ENCODE results near the gene CKMT2. TPM values are rescaled to one million over a fixed set of nuclear protein-coding genes. Genes with fewer than 3 reads are reported as not detected.
A peak's percentile ranks its signal among the peaks of the same experiment; 100 is the strongest.

Gene CKMT2
- total RNA-seq, 4 donors from 2014 or later, result 2.1 TPM; not detected in 3

DNA sequence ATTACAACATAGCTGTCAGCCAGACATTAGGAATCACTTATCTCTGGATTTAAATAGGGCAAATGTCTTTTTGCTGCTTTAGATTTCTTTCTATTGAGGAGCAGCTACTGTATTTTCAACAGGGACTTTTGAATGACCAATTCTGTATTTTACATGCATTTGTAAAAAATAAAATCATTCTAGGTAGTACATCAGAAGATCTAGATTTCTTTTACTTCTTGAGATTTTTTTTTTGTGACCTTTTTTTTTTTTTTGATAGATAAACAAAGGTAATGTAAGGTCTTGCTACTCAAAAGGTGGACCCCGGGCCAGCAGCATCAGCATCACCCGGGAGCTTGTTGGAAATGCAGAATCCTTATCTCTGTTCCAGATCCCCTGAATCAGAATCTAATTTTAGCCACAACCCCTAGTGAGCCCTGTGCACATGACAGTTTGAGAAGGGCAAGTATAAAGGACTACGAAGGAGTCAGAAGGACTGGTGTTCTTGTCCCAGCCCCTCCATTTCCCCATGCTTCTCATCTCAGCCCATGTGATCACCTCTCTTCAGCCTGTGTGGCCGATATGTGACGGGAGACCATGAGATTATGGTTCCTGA is 37.7 kb upstream of the CKMT2 start:
- H3K27ac ChIP-seq, result no peak overlapping the region

DNA sequence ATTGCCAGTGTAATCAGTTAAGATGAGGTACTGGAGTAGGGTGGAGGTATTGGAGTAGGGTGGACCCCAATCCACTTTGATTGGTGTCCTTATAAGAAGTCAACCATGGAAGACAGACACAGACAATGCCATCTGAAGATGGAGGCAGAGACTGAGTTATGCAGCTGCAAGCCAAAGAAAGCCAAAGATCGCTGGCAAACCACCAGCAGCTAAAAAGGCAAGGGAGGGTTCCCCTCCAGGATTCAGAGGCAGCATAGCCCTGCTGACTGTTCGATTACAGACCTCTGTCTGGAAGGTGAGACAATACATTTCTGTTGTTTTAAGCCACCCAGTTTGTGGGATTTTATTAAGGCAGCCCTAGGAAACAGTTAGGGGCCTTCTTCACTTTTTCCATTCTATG is 30.5 kb upstream of the CKMT2 start:
- intact Hi-C loops (cut with DNase I), result no loop called here

More for the DNA sequence above, 37.7 kb upstream of the CKMT2 start:
- H3K4me1 ChIP-seq, result peaks cover 0 to 11% (median 0%) of the 10 kb centered on the region in 3 donors
- DNase-seq, result no peak
- intact Hi-C loops (cut with DNase I), result loop anchor here (10.0 kb wide), 1 partner anchor 99 kb away; no protein-coding TSS in a partner anchor
- TF ChIP-seq POLR2A (IDR thresholded peaks at IDR 0.05), result no peak
- TF ChIP-seq, protein P1, sequence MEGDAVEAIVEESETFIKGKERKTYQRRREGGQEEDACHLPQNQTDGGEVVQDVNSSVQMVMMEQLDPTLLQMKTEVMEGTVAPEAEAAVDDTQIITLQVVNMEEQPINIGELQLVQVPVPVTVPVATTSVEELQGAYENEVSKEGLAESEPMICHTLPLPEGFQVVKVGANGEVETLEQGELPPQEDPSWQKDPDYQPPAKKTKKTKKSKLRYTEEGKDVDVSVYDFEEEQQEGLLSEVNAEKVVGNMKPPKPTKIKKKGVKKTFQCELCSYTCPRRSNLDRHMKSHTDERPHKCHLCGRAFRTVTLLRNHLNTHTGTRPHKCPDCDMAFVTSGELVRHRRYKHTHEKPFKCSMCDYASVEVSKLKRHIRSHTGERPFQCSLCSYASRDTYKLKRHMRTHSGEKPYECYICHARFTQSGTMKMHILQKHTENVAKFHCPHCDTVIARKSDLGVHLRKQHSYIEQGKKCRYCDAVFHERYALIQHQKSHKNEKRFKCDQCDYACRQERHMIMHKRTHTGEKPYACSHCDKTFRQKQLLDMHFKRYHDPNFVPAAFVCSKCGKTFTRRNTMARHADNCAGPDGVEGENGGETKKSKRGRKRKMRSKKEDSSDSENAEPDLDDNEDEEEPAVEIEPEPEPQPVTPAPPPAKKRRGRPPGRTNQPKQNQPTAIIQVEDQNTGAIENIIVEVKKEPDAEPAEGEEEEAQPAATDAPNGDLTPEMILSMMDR (IDR thresholded peaks at IDR 0.05), result no peak
- H3K9me3 ChIP-seq, result no peaks in the 10 kb centered on the region
- peak overlapping the region in 1 of 4 donors; percentile 10 for H3K4me3 ChIP-seq
- no peaks in the 10 kb centered on the region for H3K36me3 ChIP-seq
- no peaks in the 10 kb centered on the region for H3K27me3 ChIP-seq
- 71 to 81% methylated on average over 5 of the region's 5 CpGs for WGBS, 2 donors

DNA sequence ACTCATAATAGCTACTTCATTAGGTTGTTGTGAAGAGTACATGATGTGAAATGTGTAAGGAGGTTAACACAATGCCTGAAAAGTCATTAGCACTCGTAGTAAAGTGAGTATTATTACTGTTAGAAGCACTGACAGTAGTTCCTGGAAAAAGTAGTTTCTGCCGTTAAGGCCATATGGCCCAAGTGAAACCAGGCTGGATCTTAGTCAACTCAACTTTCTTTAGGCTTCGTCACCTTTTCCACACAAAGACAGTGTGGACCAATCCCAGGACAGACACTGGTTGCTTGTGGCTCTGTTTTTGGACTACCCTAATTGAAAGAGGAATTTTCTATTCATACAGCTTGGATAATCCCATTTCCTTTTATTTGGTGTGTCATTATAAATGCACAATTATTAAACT is 29.4 kb upstream of the CKMT2 start:
- Histone ChIP-seq H3K36me3 (no peaks in the 10 kb centered on the region), H3K4me3 (no peak overlapping the region), H3K4me1 (no peaks in the 10 kb centered on the region), H3K9me3 (no peaks in the 10 kb centered on the region), H3K27ac (no peak overlapping the region), H3K27me3 (no peaks in the 10 kb centered on the region)
- TF ChIP-seq, protein P1 (IDR thresholded peaks at IDR 0.05), result no peak
- DNase-seq, result no peak
- intact Hi-C loops (cut with DNase I), result no loop called here
- WGBS, 2 donors, result 85% methylated on average over 3 of the region's 3 CpGs

More for the DNA sequence above, 30.5 kb upstream of the CKMT2 start:
- DNase-seq, result no peak
- Histone ChIP-seq H3K27ac (no peak overlapping the region), H3K27me3 (no peaks in the 10 kb centered on the region), H3K9me3 (no peaks in the 10 kb centered on the region), H3K36me3 (no peaks in the 10 kb centered on the region), H3K4me3 (no peak overlapping the region), H3K4me1 (no peaks in the 10 kb centered on the region)
- WGBS, 2 donors, result 36 to 38% methylated on average over 2 of the region's 2 CpGs
- TF ChIP-seq POLR2A (IDR thresholded peaks at IDR 0.05), result no peak
- TF ChIP-seq, protein P1 (IDR thresholded peaks at IDR 0.05), result no peak

DNA sequence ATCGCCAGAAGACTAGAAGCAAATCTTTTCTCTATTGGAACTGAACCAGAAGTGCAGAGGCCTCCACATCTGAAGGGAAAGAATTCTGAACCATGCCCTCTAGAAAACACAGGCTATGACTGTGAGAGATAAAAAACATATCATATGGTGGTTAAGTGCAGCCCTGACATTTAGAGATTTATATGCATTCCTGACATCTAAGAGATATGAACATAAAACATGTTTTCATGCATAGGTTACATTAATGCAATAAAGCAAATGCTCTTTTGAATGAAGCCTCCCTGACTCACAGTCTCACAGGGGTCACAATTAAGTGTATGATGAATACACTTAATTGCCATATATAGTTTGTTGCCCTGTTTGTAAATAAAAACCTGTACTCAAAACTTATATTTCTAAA is 28.9 kb upstream of the CKMT2 start:
- no peak for TF ChIP-seq POLR2A (IDR thresholded peaks at IDR 0.05)
- TF ChIP-seq, protein P1 (IDR thresholded peaks at IDR 0.05), result no peak
- Histone ChIP-seq H3K36me3 (no peaks in the 10 kb centered on the region), H3K4me3 (no peak overlapping the region), H3K27me3 (no peaks in the 10 kb centered on the region), H3K27ac (no peak overlapping the region), H3K4me1 (no peaks in the 10 kb centered on the region), H3K9me3 (no peaks in the 10 kb centered on the region)
- intact Hi-C loops (cut with DNase I), result no loop called here
- 77 to 85% methylated on average over 1 of the region's 1 CpG for WGBS, 2 donors
- no peak for DNase-seq

DNA sequence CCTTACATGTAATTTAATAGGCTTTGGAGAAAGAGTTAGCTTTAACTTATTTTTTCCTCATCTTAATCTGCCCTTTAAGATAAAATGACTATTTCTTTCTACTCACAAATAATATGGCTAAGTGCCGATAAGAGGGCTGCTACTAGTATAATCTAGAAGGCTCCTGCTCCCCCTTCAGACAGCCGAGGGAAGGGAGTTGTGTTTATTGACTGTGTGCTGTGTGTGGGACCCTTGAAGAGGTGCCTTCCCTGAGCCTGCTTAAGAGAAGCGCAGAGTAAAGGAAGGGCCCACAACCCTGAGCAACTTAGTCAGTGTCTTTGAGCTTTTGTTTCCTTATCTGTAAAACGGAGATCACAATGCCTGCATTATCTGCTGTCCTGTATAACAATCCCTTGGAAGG is 28.1 kb upstream of the CKMT2 start:
- intact Hi-C loops (cut with DNase I), result no loop called here
- Histone ChIP-seq H3K4me1 (no peaks in the 10 kb centered on the region), H3K27me3 (no peaks in the 10 kb centered on the region), H3K27ac (no peak overlapping the region), H3K36me3 (no peaks in the 10 kb centered on the region), H3K9me3 (no peaks in the 10 kb centered on the region), H3K4me3 (no peak overlapping the region)
- TF ChIP-seq, protein P1 (IDR thresholded peaks at IDR 0.05), result no peak
- no peak for TF ChIP-seq POLR2A (IDR thresholded peaks at IDR 0.05)
- DNase-seq, result no peak
- WGBS, 2 donors, result 67 to 84% methylated on average over 4 of the region's 4 CpGs

Data from esophagus squamous epithelium (tissue), 5 donors.